Stomach (tissue), 4 donors: ENCODE data around the gene ATP5ME.

Experiments used
- CTCF ChIP-seq, 7 experiments: fragments of 450-650 bp in 4 of 7; fragments of 200-600 bp in 3 of 7; sonication (generic) in 3 of 7; IDR thresholded peaks; one replicate each; pipeline ENCODE4 v1.5.1; 2016 to 2019; ENCODE audit warnings: antibody characterized with exemption in 7 of 7, control low read depth in 2 of 7, mild to moderate bottlenecking in 1 of 7
- POLR2A ChIP-seq, 4 donors: fragments of 450-650 bp; IDR thresholded peaks; one replicate each; pipeline ENCODE4 v1.6.1; 2016; ENCODE audit warnings: antibody characterized with exemption in 4 of 4, control low read depth in 2 of 4, mild to moderate bottlenecking in 1 of 4, moderate library complexity in 1 of 4
- POLR2AphosphoS5 ChIP-seq, 3 donors: sonication (generic); formaldehyde crosslinking; IDR thresholded peaks; one replicate each; pipeline ENCODE4 v1.6.1; 2016; ENCODE audit warnings: antibody characterized with exemption in 3 of 3

- TF ChIP-seq CTCF (IDR thresholded peaks at IDR 0.05) (no peak), POLR2A (IDR thresholded peaks at IDR 0.05) (no peak), POLR2AphosphoS5 (IDR thresholded peaks at IDR 0.05) (no peak)
These were observed 29.5 kb upstream of the ATP5ME start for GRCh38 chr4:703336-704197.
